ENCODE results near the gene RBM45. TPM values are rescaled to one million over a fixed set of nuclear protein-coding genes. Genes with fewer than 3 reads are reported as not detected.
"Not testable (repeated sequence)": the region's sequence is repeated elsewhere in the genome, so short reads cannot be mapped to it uniquely, and the experiment has no call there.

The RBM45 gene
- total and polyA plus RNA-seq, 2 experiments from 2014 or later = 10.7 to 12.3 TPM

GRCh38 chr2:178152977-178153376 is 40.7 kb downstream of the RBM45 start:
- DNase-seq (ENCODE audit: low read depth in 1 of 2, low spot score in 1 of 2) = no peak
- Histone ChIP-seq H3K27me3 (no peaks in the 10 kb centered on the region), H3K36me3 (no peaks in the 10 kb centered on the region), H3K4me3 (no peak overlapping the region), H3K27ac (no peak overlapping the region), H3K9me3 (ENCODE audit: low read depth) (no peaks in the 10 kb centered on the region), H3K4me1 (ENCODE audit: low read depth) (no peaks in the 10 kb centered on the region)
- TF ChIP-seq CTCF (IDR thresholded peaks at IDR 0.05; ENCODE audit: low read depth, low read length) = no peak

GRCh38 chr2:178153878-178154277 is 41.6 kb downstream of the RBM45 start:
- not testable (repeated sequence) for H3K4me3 ChIP-seq; H3K27me3 ChIP-seq; H3K9me3 ChIP-seq (ENCODE audit: low read depth); H3K27ac ChIP-seq; H3K4me1 ChIP-seq (ENCODE audit: low read depth); DNase-seq (ENCODE audit: low read depth in 1 of 2, low spot score in 1 of 2); H3K36me3 ChIP-seq

- Histone ChIP-seq H3K27me3 (no peaks in the 10 kb centered on the region), H3K27ac (no peak overlapping the region), H3K4me3 (no peak overlapping the region), H3K4me1 (ENCODE audit: low read depth) (no peaks in the 10 kb centered on the region), H3K36me3 (no peaks in the 10 kb centered on the region), H3K9me3 (ENCODE audit: low read depth) (no peaks in the 10 kb centered on the region)
- DNase-seq (ENCODE audit: low read depth in 1 of 2, low spot score in 1 of 2) = no peak
- no peak for TF ChIP-seq CTCF (IDR thresholded peaks at IDR 0.05; ENCODE audit: low read depth, low read length)
Measured at GRCh38 chr2:178155524-178155923, 43.3 kb downstream of the RBM45 start.

GRCh38 chr2:178157574-178157973 is 45.3 kb downstream of the RBM45 start:
- DNase-seq (ENCODE audit: low read depth in 1 of 2, low spot score in 1 of 2) = no peak
- H3K27me3 ChIP-seq = no peaks in the 10 kb centered on the region
- H3K27ac ChIP-seq = no peak overlapping the region
- H3K36me3 ChIP-seq = no peaks in the 10 kb centered on the region
- H3K4me3 ChIP-seq = no peak overlapping the region
- no peaks in the 10 kb centered on the region for H3K9me3 ChIP-seq (ENCODE audit: low read depth)
- no peaks in the 10 kb centered on the region for H3K4me1 ChIP-seq (ENCODE audit: low read depth)
- TF ChIP-seq CTCF (IDR thresholded peaks at IDR 0.05; ENCODE audit: low read depth, low read length) = no peak

- H3K36me3 ChIP-seq = no peaks in the 10 kb centered on the region
- no peaks in the 10 kb centered on the region for H3K27me3 ChIP-seq
- H3K27ac ChIP-seq = no peak overlapping the region
- H3K4me3 ChIP-seq = no peak overlapping the region
- no peak for DNase-seq (ENCODE audit: low read depth in 1 of 2, low spot score in 1 of 2)
- no peaks in the 10 kb centered on the region for H3K4me1 ChIP-seq (ENCODE audit: low read depth)
- no peaks in the 10 kb centered on the region for H3K9me3 ChIP-seq (ENCODE audit: low read depth)
- no peak for TF ChIP-seq CTCF (IDR thresholded peaks at IDR 0.05; ENCODE audit: low read depth, low read length)
Measured at GRCh38 chr2:178159966-178160365, 47.7 kb downstream of the RBM45 start.

- TF ChIP-seq CTCF (IDR thresholded peaks at IDR 0.05; ENCODE audit: low read depth, low read length) = no peak
- Histone ChIP-seq H3K27me3 (no peaks in the 10 kb centered on the region), H3K4me1 (ENCODE audit: low read depth) (no peaks in the 10 kb centered on the region), H3K4me3 (no peak overlapping the region), H3K27ac (no peak overlapping the region), H3K9me3 (ENCODE audit: low read depth) (no peaks in the 10 kb centered on the region), H3K36me3 (no peaks in the 10 kb centered on the region)
- no peak for DNase-seq (ENCODE audit: low read depth in 1 of 2, low spot score in 1 of 2)
Measured at GRCh38 chr2:178160601-178161000, 48.4 kb downstream of the RBM45 start.

Measured in cardiac muscle cell (in vitro differentiated cells and primary cell).